Uterus (tissue), 2 donors: Measurements from ENCODE around the gene JARID2.

ENCODE experiments used
- CTCF ChIP-seq, 4 experiments: fragments of 200-600 bp in 2 of 4; fragments of 450-650 bp in 2 of 4; sonication (generic) in 2 of 4; IDR thresholded peaks; one replicate each; pipeline ENCODE4 v1.5.1; 2016 to 2019; ENCODE audit warnings: antibody characterized with exemption in 4 of 4, mild to moderate bottlenecking in 2 of 4, moderate library complexity in 1 of 4
- POLR2A ChIP-seq, 2 donors: fragments of 450-650 bp; IDR thresholded peaks; one replicate each; pipeline ENCODE4 v1.6.1; 2016; ENCODE audit warnings: antibody characterized with exemption in 2 of 2, mild to moderate bottlenecking in 1 of 2, moderate library complexity in 1 of 2

DNA sequence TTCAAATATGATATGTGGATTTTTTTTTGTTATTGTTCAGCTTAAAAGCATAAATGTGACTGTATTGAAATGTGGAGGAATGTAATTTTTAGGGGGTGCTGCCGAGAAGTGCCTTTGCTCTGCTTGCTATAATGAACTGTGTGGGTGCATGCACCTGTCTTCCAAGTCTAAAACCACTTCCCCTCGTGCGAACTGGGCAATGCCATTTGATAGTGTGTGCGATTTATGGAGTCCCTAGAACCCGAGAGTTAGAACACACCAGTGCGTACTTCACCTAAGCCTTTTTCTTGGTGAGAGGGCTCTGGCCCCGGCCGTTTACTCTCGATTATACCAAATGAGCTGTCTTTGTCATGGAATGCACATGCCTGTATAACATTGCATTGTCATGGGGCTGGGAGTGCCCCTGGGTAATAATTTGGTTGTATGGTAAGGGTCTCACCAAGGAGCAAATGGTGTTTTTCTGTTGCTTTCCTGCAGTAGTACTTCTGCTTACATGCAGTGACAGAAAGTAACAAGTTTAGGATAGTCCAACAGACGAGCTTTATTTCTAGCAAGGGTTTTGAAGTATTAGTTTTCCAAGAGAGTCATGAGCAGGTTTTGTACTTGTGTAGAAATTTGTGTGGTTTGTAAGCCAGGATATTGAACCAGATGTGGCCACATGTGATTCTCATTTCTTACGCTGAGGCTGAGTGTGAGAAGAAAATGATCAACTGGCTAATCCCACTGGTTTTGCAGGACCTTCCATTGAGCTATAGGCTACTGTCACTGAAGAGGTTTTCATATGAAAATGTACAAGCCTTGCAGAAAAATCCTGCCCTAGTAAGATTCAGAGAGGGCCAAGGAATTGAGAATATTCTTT is 244.6 kb downstream of the JARID2 start:
- TF ChIP-seq CTCF (IDR thresholded peaks at IDR 0.05) (no peak), POLR2A (IDR thresholded peaks at IDR 0.05) (no peak)
